Heart left ventricle (tissue), 13 donors: ENCODE measurements around the gene PEX11A.

Experiments
- CTCF ChIP-seq, 12 donors: fragments of 200-600 bp; sonication (generic) in 4 of 12; IDR thresholded peaks; one replicate each; pipeline versions ENCODE4 v1.5.0 to v1.8.0; 2018 to 2022; ENCODE audit warnings: antibody characterized with exemption in 12 of 12, mild to moderate bottlenecking in 5 of 12
- POLR2A ChIP-seq, 2 donors: fragments of 450-650 bp; IDR thresholded peaks; one replicate each; pipeline ENCODE4 v1.6.1; 2017; ENCODE audit warnings: antibody characterized with exemption in 2 of 2, mild to moderate bottlenecking in 2 of 2, moderate library complexity in 2 of 2
- donor health status: ischemic (EF 13 %, LVEDD 7.1; RV severe dilation, severe dysfunction).
- donor health status: DM: no; HTN: yes; CAD: no.
- donor health status: DM: no; HTN: no; CAD: no.
- donor health status: ischemic (EF 25% LVEDD 6.9; RV normal size, moderate dysfunction).
- donor health status: ischemic (EF 25% LVEDD 5.7; RV mildly dilated, moderate dysfunction).
- donor health status: ischemic (EF 35%, LVEDD 5.7; RV mildly dilated, moderate dysfunction).
- donor health status: nonischemic (EF 11% LVEDD 7.7; RV severe dilation, severe dysfunction).
- donor health status: DM: yes; HTN: yes; CAD: no.
- donor health status: PGD.
- donor health status: ischemic (EF 29% LVEDD 5.4; RV normal size, mild dysfunction).
- donor health status: nonischemic (EF 23%, LVEDD 6.1; RV moderate dilation, normal function).

- TF ChIP-seq CTCF (IDR thresholded peaks at IDR 0.05) = no peak
- TF ChIP-seq POLR2A (IDR thresholded peaks at IDR 0.05) = no peak
Observed at GRCh38 chr15:89724621-89725020, 34.1 kb upstream of the PEX11A start.
